ENCODE results near the gene PEX11G. TPM values are rescaled to one million over a fixed set of nuclear protein-coding genes. Genes with fewer than 3 reads are reported as not detected.

Gene PEX11G
- total and polyA plus RNA-seq, 2 of the 8 experiments (the other 6 are each of a cell fraction or from before 2014, with no cell fraction given): 2.1 to 4.3 TPM

DNA sequence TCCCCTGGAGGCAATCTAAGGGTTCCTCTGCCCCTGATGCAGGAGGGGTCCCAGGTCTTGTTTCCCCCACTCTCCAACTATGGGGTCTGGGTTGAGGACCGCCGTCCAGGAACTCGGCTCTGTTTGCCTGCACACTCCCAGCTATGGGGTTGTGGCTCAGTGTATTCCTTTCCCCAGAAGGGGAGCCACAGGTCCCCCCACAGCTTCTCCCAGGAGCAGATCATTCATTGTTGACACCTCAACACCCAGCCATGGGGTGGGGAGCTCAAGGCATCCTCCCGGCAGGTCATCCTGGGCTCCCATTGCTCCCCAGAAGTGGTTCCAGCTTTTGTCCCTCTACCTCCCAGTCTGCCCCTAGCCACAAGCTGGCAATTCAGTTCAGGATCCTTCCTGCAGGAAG is 28.0 kb upstream of the PEX11G start:
- H4K8ac ChIP-seq (ENCODE audit: extremely low read depth, insufficient read depth, low read length): peak overlapping the region; percentile 58
- peaks cover 5% of the 10 kb centered on the region for H3K23me2 ChIP-seq (ENCODE audit: low read depth, low read length)
- no peak overlapping the region for H3K14ac ChIP-seq (ENCODE audit: insufficient read length)
- H3K4ac ChIP-seq (replicated peaks; ENCODE audit: insufficient read length, low read depth, low read length): no peak overlapping the region
- no peak overlapping the region for H3K27ac ChIP-seq (ENCODE audit: low read depth, low read length)
- no peak overlapping the region for H2BK120ac ChIP-seq (replicated peaks; ENCODE audit: low read depth, low read length)
- POLR2A ChIA-PET (ENCODE audit: partially characterized antibody): interaction anchor here (1.2 to 7.0 kb wide), 4 partner anchors 10 to 18 kb away, joined by 4 to 80 read pairs (median 8); partner anchors contain the start of gene PNPLA6
- H4K20me1 ChIP-seq (replicated peaks in 1 of 2; ENCODE audit: control insufficient read depth in 1 of 2, insufficient read depth in 2 of 2, low read length in 2 of 2): peaks cover 1 to 2% of the 10 kb centered on the region in 2 experiments
- peaks cover 0 to 11% of the 10 kb centered on the region in 2 experiments; a peak in 1 of 4 replicates for H3K79me2 ChIP-seq (ENCODE audit: control insufficient read depth in 1 of 2, insufficient read depth in 2 of 2, low read length in 2 of 2)
- H3K27me3 ChIP-seq (replicated peaks in 1 of 4; ENCODE audit: control insufficient read depth in 3 of 4, extremely low read depth in 1 of 4, insufficient read depth in 3 of 4, low read length in 3 of 4): no peaks in the 10 kb centered on the region
- no peak overlapping the region for H3K23ac ChIP-seq (ENCODE audit: insufficient read length)
- no peak overlapping the region for H2AFZ ChIP-seq (ENCODE audit: low read length)
- DNase-seq (ENCODE audit: low read depth in 1 of 2, low spot score in 2 of 2) (no peak), FAIRE-seq (no peak)
- peak overlapping the region; percentile 85 to 98 for H3K4me2 ChIP-seq (ENCODE audit: insufficient read depth in 1 of 2, low read depth in 2 of 2, low read length in 2 of 2)
- H3K4me1 ChIP-seq (replicated peaks in 1 of 4; ENCODE audit: control insufficient read depth in 3 of 4, insufficient read depth in 4 of 4, low read length in 3 of 4): peaks cover 0 to 11% (median 6%) of the 10 kb centered on the region in 4 experiments; a peak in 5 of 7 replicates
- H2BK12ac ChIP-seq (ENCODE audit: low read depth, low read length): no peak overlapping the region
- CTCF ChIA-PET (ENCODE audit: partially characterized antibody): interaction anchor here (0.6 to 2.1 kb wide), 8 partner anchors 10 to 216 kb away, joined by 3 to 7 read pairs (median 3); a partner anchor contains a TSS
- peak overlapping the region; percentile 28 for H4K5ac ChIP-seq (ENCODE audit: insufficient read length, low read depth, low read length)
- 0 out of 2 replicates have a peak, but pooled peaks cover 3% of the 10 kb centered on the region for H3K79me1 ChIP-seq (ENCODE audit: low read depth, low read length)
- H2AK5ac ChIP-seq (ENCODE audit: low read depth, low read length): peak overlapping the region; percentile 53; the same call in 1 of the 2 replicates
- H2BK20ac ChIP-seq (ENCODE audit: low read length): no peak overlapping the region
- TF ChIP-seq TAF7 (optimal IDR thresholded peaks at IDR 0.05; ENCODE audit: borderline replicate concordance, low read depth, low read length) (no peak), KDM4A (IDR thresholded peaks at IDR 0.05; ENCODE audit: low read depth, low read length, severe bottlenecking) (no peak), YY1 (IDR thresholded peaks at IDR 0.05; ENCODE audit: low read depth, low read length) (no peak), NRF1 (IDR thresholded peaks at IDR 0.05; ENCODE audit: low read depth, low read length) (no peak), SAP30 (IDR thresholded peaks at IDR 0.05; ENCODE audit: insufficient read depth, insufficient replicate concordance, low read length) (no peak), JUN (IDR thresholded peaks at IDR 0.05; ENCODE audit: low read depth, low read length) (no peak), RNF2 (IDR thresholded peaks at IDR 0.05; ENCODE audit: borderline replicate concordance, low read depth, low read length, missing control alignments, poor library complexity, severe bottlenecking) (no peak), POU5F1 (IDR thresholded peaks at IDR 0.05; ENCODE audit: low read depth, low read length) (no peak), CREB1 (IDR thresholded peaks at IDR 0.05) (no peak), CHD1 (IDR thresholded peaks at IDR 0.05; ENCODE audit: low read depth, low read length) (no peak), ASH2L (IDR thresholded peaks at IDR 0.05; ENCODE audit: low read length) (no peak)
- TF ChIP-seq, protein P1, sequence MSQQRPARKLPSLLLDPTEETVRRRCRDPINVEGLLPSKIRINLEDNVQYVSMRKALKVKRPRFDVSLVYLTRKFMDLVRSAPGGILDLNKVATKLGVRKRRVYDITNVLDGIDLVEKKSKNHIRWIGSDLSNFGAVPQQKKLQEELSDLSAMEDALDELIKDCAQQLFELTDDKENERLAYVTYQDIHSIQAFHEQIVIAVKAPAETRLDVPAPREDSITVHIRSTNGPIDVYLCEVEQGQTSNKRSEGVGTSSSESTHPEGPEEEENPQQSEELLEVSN (IDR thresholded peaks at IDR 0.05): no peak
- no peak overlapping the region for H2BK15ac ChIP-seq (ENCODE audit: low read length)
- peak overlapping the region; percentile 72 to 95 (median 77) for H3K4me3 ChIP-seq (ENCODE audit: extremely low read depth in 1 of 4, insufficient read depth in 2 of 4, low read depth in 3 of 4, low read length in 4 of 4)
- H3K9ac ChIP-seq (replicated peaks in 1 of 4; ENCODE audit: extremely low read depth in 1 of 4, low read depth in 3 of 4, low read length in 3 of 4): peak overlapping the region in 3 of 4 experiments; percentile 63 to 82 (median 74); a peak in 6 of 7 replicates
- H3K36me3 ChIP-seq (ENCODE audit: control insufficient read depth in 2 of 4, insufficient read depth in 4 of 4, low read length in 3 of 4): peaks cover 0 to 7% (median 3%) of the 10 kb centered on the region in 4 experiments; a peak in 1 of 8 replicates
- H3K18ac ChIP-seq (ENCODE audit: extremely low read depth, low read length): no peak overlapping the region; the same call in none of the 2 replicates
- H3K9me3 ChIP-seq (ENCODE audit: insufficient read depth in 2 of 2, low read depth in 1 of 2, low read length in 1 of 2): no peaks in the 10 kb centered on the region
- H2BK5ac ChIP-seq (ENCODE audit: low read depth, low read length): no peak overlapping the region
- WGBS, 2 experiments (ENCODE audit: extremely low coverage in 1 of 2, insufficient coverage in 1 of 2, insufficient read length in 1 of 2, insufficient replicate concordance in 2 of 2, low coverage in 1 of 2, low lambda C conversion rate in 2 of 2, missing lambda C conversion rate in 1 of 2): 92% methylated on average over 4 of the region's 4 CpGs; no CpG with 5 or more reads in 1 of the 2 experiments
- H3K56ac ChIP-seq (replicated peaks; ENCODE audit: insufficient read length, low read depth, low read length): no peak overlapping the region
- peak overlapping the region; percentile 11 for H4K91ac ChIP-seq (replicated peaks; ENCODE audit: insufficient read length, low read length)
